Measurements from ENCODE around the gene PODXL2.

The PODXL2 gene

DNA sequence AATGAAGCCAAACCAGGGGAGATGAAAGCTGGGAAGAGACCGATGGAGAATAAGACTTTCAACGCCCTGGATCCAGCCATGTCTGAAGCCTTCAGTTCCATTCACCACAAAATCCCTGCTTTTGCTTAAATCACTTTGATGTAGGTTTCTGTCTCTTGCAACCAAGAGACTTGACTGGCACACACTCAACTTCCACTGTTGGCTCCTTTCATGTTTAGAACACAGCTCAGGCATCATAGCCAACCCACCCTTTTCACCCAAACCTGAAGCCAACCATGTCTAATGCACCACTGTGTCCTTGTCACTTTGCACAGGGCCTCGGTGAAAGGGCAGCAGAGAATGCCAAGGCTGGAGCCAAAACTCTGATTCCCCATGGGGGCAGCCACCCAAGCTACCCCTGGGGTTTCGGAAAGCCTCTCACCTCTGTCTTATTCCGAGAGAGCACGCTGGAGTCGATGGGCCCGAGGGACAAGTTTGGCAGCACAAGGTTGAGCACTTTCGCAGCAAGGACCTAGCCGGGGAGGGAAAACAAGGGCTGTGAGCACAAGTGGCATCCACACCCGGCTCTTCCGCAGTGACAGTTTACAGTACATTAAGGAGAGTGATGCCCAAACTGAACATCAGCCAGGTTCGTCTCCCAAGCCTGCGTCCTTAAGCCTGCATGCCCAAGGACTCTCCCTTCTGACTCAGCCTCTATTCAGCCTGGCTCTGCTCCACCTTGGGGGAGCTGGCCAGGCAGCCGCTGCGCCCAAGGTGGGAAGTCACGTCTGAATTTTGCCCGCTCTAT lies 81.4 kb downstream of the PODXL2 start:
- DNase-seq (ENCODE audit: low spot score) = no peak

DNA sequence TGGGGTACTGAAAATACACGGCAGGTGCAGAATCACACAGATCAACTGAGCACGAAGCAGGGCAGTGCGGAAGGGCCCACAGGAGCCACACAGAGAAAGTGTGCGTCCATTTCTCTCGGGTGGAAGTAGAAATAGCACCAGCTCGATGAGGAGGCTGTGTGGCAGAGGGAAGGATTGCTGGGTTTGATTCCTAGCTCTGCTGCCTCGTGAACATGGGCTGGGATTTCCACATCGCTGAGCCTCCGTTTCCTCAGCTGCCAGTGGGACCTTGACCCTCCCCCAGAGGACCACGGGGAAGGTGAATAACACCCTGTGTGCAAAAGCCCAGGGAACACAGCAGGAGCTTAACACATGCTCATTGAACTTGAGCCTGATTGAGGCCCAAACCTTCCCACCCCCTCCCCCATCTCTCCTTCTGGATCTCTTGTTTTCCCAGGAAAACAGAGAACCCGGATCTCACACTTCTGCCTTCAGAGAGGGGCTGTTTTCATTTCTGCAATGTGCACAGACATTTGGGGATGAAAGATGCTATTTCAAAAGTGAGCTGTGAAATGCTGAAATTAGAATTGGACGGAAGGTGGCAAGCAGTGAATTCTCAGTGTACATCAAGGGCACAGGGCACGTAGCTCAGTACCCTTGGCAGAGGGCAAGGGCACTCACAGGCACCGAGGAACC lies 82.2 kb downstream of the PODXL2 start:
- DNase-seq (ENCODE audit: low spot score) = no peak

DNA sequence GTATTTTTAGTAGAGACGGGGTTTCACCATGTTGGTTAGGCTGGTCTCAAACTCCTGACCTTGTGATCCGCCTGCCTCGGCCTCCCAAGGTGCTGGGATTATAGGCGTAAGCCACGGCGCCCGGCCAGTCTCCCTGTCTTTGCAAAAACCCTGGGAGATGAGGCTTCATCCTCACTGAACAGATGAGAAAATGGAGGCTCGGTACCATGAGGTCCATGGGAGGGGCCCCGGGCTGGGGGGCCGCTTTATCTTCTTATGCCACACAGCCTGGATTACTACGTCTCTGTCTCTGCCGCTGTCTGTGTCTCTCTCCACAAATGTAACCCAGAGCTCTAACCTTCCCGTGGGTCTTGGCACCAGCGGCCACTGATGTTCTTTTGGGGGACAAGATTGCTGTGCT lies 82.9 kb downstream of the PODXL2 start:
- DNase-seq (ENCODE audit: low spot score) = no peak

DNA sequence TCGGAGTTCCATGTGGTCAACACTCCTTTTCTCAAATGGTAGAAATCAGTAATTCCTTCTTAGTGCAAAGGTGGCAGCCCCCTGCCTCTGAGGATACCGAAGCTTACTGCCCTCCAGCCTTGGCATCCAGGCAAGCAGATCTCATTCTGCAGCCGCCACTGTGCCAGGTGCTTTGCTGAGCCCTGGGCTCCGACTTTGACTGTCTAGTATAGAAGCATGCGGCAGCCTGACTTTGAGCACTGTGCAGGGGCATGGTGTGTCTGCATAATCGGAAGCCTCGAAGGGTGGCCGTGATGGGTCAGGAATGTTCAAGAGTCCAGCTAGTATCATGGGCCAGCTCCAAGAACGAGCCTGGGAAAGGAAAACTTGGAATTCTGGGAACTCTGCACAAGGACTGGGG lies 83.5 kb downstream of the PODXL2 start:
- DNase-seq (ENCODE audit: low spot score) = no peak

DNA sequence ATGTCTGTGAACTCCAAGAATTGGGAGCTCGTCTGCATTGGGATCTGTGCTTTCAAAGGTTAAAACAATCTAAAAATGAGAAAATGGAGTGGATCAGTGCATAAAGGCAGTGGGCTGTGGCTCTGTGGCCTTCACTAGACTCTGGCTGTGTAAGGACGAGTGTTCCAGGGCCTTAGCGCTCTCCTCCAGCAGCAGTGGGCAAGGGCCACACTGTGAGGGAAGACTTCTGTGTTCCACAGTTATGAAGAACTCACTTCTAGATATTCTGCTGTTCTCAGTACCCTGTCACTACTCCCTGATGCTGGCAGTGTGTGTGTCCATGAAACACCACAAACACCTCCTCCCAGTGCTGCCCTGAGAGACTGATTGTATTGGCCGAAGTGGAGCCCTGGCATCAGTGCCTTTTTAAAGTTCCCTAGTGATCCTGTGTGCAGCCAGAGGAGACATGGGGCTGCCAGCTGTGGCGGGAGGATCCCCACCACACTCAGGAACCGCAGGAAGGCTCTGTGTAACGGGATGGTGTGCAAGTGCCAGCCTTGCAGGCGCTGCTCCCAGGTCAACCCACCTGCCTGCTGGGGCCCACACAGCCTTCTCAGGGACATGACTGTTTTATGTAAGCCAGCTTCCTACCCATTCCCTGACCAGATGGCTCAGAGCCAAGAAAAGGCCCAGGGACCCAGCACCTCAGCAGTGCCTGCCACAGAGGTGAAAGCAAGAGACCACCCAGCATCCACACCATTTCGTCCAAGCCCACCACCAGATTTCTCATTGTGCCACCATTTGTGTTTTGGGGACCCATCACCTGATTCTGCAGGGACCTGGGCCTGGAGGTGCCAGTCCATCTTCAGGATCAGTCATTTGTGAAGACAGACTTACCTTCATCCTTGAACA lies 84.1 kb downstream of the PODXL2 start:
- DNase-seq (ENCODE audit: low spot score) = no peak

DNA sequence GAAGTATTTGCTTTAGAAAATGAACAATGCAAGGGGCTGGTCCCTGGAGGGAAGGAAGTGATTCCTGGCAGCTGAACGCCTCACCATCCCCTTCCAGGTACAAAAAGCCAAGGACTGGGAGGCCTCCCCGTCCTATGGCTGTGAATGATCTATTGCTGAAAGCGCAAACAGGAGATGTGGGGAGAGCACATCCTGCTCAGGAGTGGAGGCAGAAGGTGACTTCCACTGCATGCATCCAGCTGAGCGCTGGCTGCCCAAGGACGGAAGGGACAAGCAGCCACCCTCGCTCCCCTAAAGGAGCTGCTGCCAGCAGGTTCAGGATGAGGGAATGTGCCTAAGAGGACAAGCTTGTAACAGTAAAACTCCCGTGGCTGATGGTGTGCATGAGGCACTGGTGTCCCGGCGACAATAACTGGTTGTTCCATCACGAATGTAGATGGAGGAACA lies 85.2 kb downstream of the PODXL2 start:
- DNase-seq (ENCODE audit: low spot score) = no peak

DNA sequence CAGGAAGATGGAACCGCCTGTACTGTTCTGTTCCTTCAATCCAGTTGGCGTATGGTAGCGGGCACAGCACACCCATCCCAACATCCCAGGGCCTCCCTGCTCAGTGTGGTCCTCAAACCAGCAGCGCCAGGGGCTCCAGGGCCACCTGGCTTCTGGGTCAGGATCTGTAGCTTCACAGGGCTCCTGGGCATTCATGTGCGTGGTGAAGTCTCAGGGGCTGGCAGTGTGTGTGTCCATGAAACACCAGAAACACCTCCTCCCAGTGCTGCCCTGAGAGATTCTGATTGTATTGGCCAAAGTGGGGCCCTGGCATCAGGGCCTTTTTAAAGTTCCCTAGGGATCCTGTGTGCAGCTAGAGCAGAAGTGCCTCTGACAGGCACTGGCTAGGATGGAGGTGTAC lies 85.9 kb downstream of the PODXL2 start:
- DNase-seq (ENCODE audit: low spot score) = no peak

DNA sequence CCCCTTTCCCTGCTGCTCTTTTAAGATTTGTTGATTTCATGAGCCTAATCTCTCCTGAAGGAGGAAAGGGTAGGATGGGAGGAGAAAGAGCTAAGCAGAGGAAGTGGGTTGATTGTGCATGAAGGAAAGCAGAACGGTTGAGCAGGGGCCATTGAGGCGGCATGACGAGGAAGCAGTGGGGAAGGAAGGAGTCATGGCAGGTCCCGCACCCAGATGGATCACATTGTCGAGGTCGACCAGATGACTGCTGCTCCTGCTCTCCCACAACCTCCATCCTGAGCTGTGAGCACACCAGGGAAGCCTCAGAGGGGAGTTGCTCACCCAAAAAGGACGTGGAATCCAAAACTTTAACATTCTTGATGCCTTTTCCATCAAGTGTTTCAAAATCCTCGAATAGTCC lies 86.5 kb downstream of the PODXL2 start:
- no peak for DNase-seq (ENCODE audit: low spot score)

DNA sequence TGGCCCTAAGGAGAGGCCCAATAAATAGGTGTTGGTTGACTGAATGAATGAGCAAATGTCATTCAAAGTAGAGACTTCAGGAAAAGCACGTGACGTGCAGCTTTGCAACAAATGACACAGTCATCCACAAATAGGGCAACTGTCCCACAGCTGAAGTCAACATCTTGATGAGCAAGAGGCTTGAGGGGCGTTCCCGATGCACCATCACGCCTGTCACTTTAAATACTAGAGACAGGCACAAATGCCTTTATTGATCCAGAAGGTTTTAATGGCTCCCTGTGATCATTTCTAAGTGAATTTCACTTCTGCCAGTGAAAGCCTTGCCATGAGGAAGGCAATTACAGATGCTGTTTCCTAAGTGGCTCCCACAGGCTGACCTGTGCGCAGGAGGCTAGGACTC lies 87.4 kb downstream of the PODXL2 start:
- DNase-seq (ENCODE audit: low spot score) = no peak

DNA sequence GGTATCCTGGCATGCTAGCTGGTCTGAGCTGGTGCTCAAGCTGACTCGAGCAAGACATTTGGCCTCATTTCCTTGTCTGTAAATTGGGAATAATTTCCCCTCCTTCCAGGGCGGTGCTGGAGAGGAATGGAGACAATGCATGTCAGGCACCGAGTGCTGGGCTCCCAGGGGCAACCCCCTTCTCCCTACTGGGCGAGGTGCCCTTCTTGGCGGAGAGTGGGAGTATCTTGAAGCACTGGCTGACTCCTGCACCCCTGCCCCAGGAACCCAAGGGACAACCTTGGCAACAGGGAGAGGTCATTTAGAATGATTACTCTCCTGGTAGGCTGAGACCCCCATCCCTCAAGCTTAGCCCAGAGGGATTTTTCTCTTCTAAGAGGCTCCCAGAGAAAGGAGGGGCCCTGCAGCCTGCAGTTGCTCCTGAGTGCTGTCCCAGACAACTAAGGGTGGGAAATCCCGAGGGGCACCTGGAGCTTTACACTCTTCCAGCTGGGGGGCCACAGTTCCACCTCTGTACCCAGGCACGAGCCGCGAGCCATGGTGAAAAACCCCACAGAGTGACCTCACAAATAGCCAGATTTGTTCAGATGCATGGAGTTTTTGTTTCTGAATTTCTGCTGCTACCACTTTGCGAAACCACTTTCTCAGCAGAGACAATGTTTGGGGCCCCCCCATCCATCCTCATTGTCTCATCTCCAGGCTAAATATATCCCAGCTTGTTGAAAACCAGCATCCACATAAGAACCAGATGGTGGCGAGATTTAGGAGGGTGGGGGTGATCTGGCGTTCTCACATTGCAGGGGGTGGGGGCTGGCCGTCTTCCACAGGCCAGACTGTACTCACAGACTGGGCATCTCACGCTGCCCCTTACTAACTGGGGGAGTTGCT lies 88.6 kb downstream of the PODXL2 start:
- no peak for DNase-seq (ENCODE audit: low spot score)

DNA sequence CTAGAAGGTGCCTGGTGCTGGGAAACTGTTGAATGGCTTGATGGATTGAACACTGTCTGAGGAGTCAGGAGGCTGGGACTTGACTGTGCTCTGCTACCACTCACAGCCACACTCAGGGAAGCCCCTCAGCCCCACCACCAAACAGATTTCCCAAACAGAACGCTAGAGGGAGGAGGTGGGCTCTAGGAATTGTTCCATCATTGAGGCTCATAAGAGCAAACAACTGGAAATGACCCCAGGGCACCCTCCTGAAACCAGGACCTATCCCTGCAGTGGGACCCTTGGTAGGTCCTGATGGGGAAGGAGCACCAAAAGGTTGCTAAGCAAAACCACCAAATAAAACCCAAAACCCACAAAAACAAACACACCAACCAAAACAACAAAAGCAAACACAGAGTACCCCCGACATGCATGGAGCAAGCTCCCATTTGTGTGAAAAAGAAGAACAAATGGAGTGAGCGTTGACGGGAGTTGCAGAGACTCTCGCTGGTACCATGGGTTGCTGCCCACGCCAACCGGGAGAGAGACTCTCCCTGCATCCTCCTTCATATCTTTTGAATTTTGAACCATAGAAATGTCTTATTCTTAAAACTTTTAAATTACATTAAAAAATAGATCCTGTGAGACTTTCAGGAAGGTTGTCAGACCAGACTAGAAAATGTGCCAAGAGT lies 89.4 kb downstream of the PODXL2 start:
- no peak for DNase-seq (ENCODE audit: low spot score)

DNA sequence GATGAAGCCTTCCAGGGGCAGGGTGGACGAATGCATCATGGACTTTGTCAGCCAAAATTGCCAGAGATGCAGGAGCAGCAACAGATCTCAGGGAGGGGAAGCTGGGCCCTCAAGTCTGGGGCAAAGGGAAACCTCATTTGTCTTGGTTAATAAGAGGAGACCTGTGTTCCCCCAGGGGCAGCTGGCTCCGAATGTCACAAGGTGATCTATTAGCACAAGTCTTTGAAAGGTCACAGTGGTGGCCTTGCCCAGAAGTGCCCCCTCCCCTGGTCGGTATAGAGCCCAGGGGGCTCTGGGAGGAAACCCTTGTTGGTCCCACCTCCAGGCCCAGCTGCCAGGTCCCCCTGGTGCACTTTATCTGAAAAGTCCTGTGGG lies 89.9 kb downstream of the PODXL2 start:
- no peak for DNase-seq (ENCODE audit: low spot score)

DNA sequence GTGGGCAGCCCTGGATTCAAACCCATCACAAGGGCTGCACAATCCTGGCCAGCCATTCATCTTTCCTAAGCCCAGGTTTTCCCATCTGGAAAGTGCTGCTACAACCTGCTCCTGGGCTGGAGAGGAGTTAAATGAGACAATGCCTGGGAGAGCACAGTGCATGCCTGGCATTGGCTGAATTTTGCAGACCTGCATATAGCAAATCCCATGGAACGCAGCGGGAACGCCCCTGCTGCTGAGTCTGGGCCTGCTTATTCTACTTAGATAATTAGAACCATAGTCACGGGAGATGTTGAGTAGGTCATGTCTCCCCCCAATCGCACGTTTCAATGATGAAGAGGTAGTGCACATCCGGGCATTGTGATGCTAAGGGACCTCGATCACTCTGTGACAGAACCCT lies 90.4 kb downstream of the PODXL2 start:
- DNase-seq (ENCODE audit: low spot score) = no peak

DNA sequence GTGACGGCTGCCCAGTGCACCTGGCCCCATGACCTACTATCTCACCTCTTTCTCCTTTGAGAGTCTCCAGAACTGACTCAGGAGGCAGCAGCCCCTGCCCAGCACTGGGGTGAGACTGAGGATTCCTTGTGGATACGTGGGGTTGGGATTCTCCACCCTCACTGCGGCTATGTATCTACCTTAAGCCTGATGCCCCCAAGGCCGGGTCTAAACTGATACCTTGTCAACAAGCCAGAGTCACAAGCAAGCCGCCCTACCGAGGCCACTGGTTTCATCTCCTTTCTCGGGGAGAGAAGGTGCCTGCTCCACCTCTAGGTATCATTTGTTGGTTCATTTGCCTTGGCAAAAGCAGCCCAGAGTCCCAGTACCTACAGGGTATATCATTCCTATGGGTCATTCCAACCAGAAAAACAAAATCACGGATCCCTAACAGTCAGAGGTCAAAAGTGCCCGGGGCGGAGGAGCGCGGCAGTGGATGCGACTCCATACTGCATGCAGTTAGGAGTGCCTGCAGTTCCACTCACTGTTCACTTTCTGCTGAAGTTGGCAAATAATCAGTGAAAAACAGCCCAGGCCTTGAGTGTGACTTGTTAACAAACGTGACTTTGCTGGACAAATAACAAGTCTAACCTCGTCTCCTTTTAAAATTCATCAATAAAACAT lies 91.3 kb downstream of the PODXL2 start:
- no peak for DNase-seq (ENCODE audit: low spot score)

DNA sequence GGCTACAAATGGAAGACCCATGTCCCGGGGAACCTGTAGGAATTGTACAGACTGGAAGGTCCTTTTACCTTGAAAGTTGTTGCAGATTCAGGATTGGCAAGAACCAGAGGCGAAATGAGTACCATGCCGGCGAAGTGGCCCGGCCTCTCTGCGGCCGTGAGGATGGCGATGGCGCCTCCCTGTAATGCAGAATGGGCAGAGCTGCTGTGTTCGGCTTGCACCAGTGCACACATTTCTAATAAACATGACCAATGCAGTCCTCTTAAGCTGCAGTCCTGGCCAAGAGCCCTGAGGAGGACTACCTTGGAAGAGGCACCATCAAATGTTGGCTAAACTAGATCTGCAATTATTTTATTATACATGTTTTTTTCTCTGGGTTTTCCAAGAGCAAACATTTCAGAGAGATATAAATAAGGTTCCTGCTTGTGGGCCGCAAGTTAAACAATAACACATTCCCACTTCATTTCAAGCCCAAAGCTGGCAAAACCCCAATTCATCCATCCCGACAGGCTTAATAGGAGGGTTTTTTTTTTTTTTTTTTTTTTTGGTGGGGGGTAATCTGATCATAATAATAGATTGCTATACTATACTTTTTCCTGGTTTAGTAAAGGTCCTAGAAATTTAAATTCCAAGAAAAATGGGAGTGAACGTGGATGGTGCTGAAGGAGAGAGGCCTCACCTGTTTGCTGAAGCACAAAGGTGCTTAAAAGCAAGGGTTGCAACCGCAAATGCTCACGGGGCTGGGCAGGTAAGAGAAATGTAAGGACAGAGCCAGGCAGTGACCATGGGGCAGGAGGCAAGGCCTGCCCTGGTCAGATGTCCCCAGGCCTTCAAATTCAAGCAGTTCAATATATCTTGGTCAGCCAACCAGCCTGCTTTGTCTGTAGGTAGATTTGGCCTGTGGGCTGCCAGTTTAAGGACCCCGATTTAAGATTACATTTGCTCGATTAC lies 92.3 kb downstream of the PODXL2 start:
- DNase-seq (ENCODE audit: low spot score) = no peak

DNA sequence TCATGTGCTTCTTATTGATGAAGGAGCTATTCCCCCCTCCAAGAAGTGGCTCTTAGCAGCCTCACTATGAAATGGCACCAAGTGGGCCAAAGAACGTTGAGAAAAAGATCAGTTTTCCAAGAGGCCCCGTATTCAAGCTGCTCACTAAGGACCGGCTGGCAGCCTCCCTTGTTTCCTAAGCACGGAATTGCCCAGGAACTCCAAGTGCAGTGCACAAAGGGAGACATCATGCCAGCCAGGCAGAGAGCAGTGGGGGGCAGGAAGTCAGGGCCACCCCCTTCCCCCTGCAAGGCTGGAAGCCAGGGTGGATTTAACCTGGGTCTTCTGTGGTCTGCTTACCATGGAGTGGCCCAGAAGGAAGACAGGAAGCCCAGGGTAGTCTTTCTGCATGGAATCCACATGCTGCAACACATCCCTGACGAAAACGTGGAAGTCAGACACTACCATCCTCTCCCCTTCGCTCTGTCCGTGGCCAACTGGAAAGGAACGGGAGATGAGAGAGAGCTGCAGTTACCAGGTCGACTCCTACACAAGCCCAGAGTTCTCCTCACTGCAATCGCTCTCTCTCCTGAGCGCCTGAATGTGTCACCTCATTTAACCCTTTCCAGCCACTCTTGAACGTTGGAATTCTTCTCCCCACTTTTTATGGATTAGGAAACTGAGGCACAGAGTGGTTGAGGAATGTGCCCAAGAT lies 93.3 kb downstream of the PODXL2 start:
- no peak for DNase-seq (ENCODE audit: low spot score)
